Measurements from ENCODE around the gene TCAIM. TPM values are rescaled to one million over a fixed set of nuclear protein-coding genes. Genes with fewer than 3 reads are reported as not detected.

Gene TCAIM
- total RNA-seq, 1 experiment from 2014 or later = 18.4 TPM

DNA sequence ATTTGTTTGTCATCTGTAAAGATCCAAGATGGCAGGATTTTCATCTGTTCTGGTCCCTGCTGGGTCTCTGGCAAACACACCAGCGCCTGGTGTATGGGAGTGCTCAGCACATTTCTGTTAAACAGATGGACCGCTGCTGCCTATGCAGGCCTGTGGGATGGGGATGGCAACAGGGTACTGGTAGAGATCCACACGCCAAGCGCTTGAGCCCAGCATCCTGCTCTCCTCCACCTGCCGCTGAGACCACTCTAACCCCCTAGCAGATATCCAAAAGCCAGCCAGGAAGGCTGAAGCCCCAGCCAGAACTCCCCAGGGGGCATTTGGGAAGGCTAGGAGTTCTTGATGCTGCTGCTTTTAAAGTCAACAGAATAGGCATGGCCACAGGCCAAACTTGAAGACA lies 107.2 kb downstream of the TCAIM start:
- H3K9ac ChIP-seq (ENCODE audit: low read length) = no peak overlapping the region
- intact Hi-C loops (cut with micrococcal nuclease) = no loop called here
- H3K4me2 ChIP-seq (ENCODE audit: low read length) = no peak overlapping the region
- no peak overlapping the region for H2AFZ ChIP-seq (ENCODE audit: low read depth, low read length, poor library complexity, severe bottlenecking)
- peaks cover 27 to 41% of the 10 kb centered on the region in 2 experiments for H3K36me3 ChIP-seq (ENCODE audit: control insufficient read depth in 1 of 2, insufficient read depth in 2 of 2, low read length in 2 of 2)
- H3K79me2 ChIP-seq (ENCODE audit: insufficient read depth, low read length) = no peaks in the 10 kb centered on the region
- ChIA-PET RAD21 (ENCODE audit: low non-redundant PET in 1 of 2, low total read pairs in 2 of 2, uncharacterized antibody in 2 of 2, unreplicated experiment in 2 of 2) (no interaction called here), POLR2A (no interaction called here), CTCF (no interaction called here)
- H3K27ac ChIP-seq (ENCODE audit: low read depth, low read length) = no peak overlapping the region
- H4K20me1 ChIP-seq (ENCODE audit: insufficient read depth) = no peaks in the 10 kb centered on the region
- H3K4me1 ChIP-seq (ENCODE audit: control insufficient read depth in 1 of 2, insufficient read depth in 2 of 2, low read length in 2 of 2) = no peaks in the 10 kb centered on the region
- H3K9me3 ChIP-seq (ENCODE audit: control insufficient read depth in 1 of 2, insufficient read depth in 1 of 2, low read depth in 1 of 2, low read length in 2 of 2) = no peaks in the 10 kb centered on the region
- no peak for ATAC-seq
- no peak for DNase-seq (ENCODE audit: low read depth, low spot score)
- H3K4me3 ChIP-seq (replicated peaks in 1 of 2; ENCODE audit: low read depth in 1 of 2, low read length in 2 of 2) = no peak overlapping the region
- H3K27me3 ChIP-seq (ENCODE audit: insufficient read depth, low read length) = no peaks in the 10 kb centered on the region
- TF ChIP-seq ZFX (IDR thresholded peaks at IDR 0.05) = no peak
- TF ChIP-seq POLR2A (IDR thresholded peaks at IDR 0.05; ENCODE audit: borderline replicate concordance, extremely low read depth, insufficient read depth, insufficient read length) = no peak
- no peak for TF ChIP-seq JUND (IDR thresholded peaks at IDR 0.05)
- TF ChIP-seq EZH2 (IDR thresholded peaks at IDR 0.05) = no peak
- no peak for TF ChIP-seq EGR1 (IDR thresholded peaks at IDR 0.05; ENCODE audit: low read depth)
- TF ChIP-seq RAD21 (IDR thresholded peaks at IDR 0.05; ENCODE audit: low read depth) = no peak
- TF ChIP-seq EZH2phosphoT487 (IDR thresholded peaks at IDR 0.05; ENCODE audit: borderline replicate concordance) = no peak
- TF ChIP-seq, protein P1, sequence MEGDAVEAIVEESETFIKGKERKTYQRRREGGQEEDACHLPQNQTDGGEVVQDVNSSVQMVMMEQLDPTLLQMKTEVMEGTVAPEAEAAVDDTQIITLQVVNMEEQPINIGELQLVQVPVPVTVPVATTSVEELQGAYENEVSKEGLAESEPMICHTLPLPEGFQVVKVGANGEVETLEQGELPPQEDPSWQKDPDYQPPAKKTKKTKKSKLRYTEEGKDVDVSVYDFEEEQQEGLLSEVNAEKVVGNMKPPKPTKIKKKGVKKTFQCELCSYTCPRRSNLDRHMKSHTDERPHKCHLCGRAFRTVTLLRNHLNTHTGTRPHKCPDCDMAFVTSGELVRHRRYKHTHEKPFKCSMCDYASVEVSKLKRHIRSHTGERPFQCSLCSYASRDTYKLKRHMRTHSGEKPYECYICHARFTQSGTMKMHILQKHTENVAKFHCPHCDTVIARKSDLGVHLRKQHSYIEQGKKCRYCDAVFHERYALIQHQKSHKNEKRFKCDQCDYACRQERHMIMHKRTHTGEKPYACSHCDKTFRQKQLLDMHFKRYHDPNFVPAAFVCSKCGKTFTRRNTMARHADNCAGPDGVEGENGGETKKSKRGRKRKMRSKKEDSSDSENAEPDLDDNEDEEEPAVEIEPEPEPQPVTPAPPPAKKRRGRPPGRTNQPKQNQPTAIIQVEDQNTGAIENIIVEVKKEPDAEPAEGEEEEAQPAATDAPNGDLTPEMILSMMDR (IDR thresholded peaks at IDR 0.05 in 2 of 3, conservative IDR thresholded peaks at IDR 0.05 in 1 of 3; ENCODE audit: borderline replicate concordance in 1 of 3, insufficient read depth in 1 of 3, low read depth in 2 of 3, low read length in 2 of 3) = no peak
- no peak for TF ChIP-seq FOSL1 (IDR thresholded peaks at IDR 0.05; ENCODE audit: low read depth)
- TF ChIP-seq TCF7L2 (IDR thresholded peaks at IDR 0.05; ENCODE audit: borderline replicate concordance, extremely low read depth, insufficient read depth, insufficient read length) = no peak
- TF ChIP-seq CEBPB (IDR thresholded peaks at IDR 0.05; ENCODE audit: low read depth) = no peak
- TF ChIP-seq SIN3A (IDR thresholded peaks at IDR 0.05; ENCODE audit: low read depth) = no peak
- TF ChIP-seq, protein P2, sequence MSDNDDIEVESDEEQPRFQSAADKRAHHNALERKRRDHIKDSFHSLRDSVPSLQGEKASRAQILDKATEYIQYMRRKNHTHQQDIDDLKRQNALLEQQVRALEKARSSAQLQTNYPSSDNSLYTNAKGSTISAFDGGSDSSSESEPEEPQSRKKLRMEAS (IDR thresholded peaks at IDR 0.05) = no peak
- TF ChIP-seq YY1 (IDR thresholded peaks at IDR 0.05; ENCODE audit: extremely low read depth, insufficient replicate concordance, low read depth, low read length) = no peak
- TF ChIP-seq, protein P3, sequence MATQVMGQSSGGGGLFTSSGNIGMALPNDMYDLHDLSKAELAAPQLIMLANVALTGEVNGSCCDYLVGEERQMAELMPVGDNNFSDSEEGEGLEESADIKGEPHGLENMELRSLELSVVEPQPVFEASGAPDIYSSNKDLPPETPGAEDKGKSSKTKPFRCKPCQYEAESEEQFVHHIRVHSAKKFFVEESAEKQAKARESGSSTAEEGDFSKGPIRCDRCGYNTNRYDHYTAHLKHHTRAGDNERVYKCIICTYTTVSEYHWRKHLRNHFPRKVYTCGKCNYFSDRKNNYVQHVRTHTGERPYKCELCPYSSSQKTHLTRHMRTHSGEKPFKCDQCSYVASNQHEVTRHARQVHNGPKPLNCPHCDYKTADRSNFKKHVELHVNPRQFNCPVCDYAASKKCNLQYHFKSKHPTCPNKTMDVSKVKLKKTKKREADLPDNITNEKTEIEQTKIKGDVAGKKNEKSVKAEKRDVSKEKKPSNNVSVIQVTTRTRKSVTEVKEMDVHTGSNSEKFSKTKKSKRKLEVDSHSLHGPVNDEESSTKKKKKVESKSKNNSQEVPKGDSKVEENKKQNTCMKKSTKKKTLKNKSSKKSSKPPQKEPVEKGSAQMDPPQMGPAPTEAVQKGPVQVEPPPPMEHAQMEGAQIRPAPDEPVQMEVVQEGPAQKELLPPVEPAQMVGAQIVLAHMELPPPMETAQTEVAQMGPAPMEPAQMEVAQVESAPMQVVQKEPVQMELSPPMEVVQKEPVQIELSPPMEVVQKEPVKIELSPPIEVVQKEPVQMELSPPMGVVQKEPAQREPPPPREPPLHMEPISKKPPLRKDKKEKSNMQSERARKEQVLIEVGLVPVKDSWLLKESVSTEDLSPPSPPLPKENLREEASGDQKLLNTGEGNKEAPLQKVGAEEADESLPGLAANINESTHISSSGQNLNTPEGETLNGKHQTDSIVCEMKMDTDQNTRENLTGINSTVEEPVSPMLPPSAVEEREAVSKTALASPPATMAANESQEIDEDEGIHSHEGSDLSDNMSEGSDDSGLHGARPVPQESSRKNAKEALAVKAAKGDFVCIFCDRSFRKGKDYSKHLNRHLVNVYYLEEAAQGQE (IDR thresholded peaks at IDR 0.05; ENCODE audit: low read depth) = no peak
- H3K9me2 ChIP-seq (ENCODE audit: insufficient read depth) = no peaks in the 10 kb centered on the region
- BruUV-seq (replicated peaks) = no TSS peak

Data from HCT116 (cell line).